Subcutaneous abdominal adipose tissue (tissue), 5 donors: ENCODE data around the gene ARMS2.

Experiments
- H3K27ac ChIP-seq: one replicate; pipeline ENCODE4 v1.7.0; 2013; ENCODE audit warnings: low read depth, mild to moderate bottlenecking, inconsistent platforms, low read length, moderate library complexity
- H3K27me3 ChIP-seq, 5 donors: one replicate each; pipeline ENCODE4 v1.7.0; 2013; ENCODE audit warnings: low read length in 5 of 5, inconsistent platforms in 1 of 5; ENCODE audit not compliant: control insufficient read depth in 5 of 5, insufficient read depth in 4 of 5
- H3K36me3 ChIP-seq, 5 donors: one replicate each; pipeline ENCODE4 v1.7.0; 2013; ENCODE audit warnings: low read length in 5 of 5; ENCODE audit not compliant: control insufficient read depth in 5 of 5, insufficient read depth in 5 of 5
- H3K4me1 ChIP-seq, 5 donors: one replicate each; pipeline ENCODE4 v1.7.0; 2013; ENCODE audit warnings: low read length in 5 of 5, mild to moderate bottlenecking in 3 of 5, moderate library complexity in 1 of 5; ENCODE audit not compliant: control insufficient read depth in 5 of 5, insufficient read depth in 5 of 5
- H3K4me3 ChIP-seq, 5 donors: one replicate each; pipeline ENCODE4 v1.7.0; 2013; ENCODE audit warnings: low read length in 5 of 5, low read depth in 1 of 5
- H3K9ac ChIP-seq, 5 donors: one replicate each; pipeline ENCODE4 v1.7.0; 2013; ENCODE audit warnings: low read length in 5 of 5, mild to moderate bottlenecking in 4 of 5, moderate library complexity in 3 of 5
- H3K9me3 ChIP-seq, 5 donors: one replicate each; pipeline ENCODE4 v1.7.0; 2013; ENCODE audit warnings: low read length in 5 of 5; ENCODE audit not compliant: control insufficient read depth in 5 of 5
- donor health status: healthy.
- donor health status: healthy.
- donor health status: healthy.
- donor health status: healthy.
- donor health status: healthy.

ARMS2 gene

DNA sequence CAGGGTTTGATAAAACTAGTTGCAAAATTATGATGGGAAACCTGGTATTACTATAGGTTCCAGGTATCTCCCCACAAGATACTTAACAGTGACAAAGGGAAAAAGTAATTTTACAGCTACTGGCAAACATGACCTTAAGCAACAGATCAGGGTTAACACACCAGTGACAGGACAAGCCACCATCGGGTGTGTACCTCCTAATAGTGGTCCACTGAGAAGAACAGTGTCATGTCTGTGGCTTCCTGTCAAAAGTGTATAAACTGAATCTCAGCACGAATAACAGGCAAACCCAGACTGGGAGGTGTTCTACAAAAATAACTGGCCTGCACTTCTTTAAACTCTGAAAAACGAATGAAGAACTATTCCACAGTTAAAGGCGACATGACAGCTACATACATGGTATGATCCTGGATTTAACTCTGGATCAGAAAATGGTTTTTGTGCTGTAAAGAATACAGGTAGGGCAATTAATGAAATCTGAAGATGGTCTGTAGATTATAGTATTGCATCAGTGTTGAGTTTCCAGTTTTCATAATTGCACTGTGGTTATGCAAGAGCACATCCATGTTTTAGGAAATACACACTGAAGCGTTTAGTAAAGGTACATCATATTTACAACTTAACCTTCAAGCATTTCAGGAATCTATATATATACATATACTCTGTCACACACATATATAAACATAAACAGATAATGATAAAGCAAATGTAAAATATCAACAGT, 32.0 kb upstream of the ARMS2 start:
- Histone ChIP-seq H3K36me3 (peaks cover 4 to 21% (median 11%) of the 10 kb centered on the region in 5 donors), H3K27ac (no peak overlapping the region), H3K9ac (no peak overlapping the region), H3K4me1 (peaks cover 0 to 18% (median 4%) of the 10 kb centered on the region in 5 donors), H3K4me3 (no peak overlapping the region), H3K9me3 (no peaks in the 10 kb centered on the region), H3K27me3 (no peaks in the 10 kb centered on the region)

DNA sequence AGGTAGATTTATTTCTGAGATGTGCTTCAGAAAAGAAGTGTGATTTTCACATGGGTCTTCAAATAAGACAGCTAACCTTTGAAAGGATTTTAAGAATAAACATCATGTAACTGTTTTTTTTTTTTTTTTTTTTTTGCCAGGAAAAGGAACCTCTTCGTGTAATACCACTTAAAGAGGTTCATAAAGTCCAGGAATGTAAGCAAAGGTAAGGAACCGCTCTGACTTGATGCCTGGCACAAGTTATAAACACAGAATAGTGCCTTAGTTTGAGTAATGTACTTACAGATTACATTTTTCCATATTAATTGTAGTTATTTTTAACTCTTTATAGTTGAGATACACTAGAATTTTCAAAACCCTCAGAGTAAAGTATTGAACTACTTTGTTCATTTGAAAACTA, 30.4 kb upstream of the ARMS2 start:
- no peak overlapping the region for H3K9ac ChIP-seq
- H3K9me3 ChIP-seq: no peaks in the 10 kb centered on the region
- H3K36me3 ChIP-seq: peaks cover 4 to 21% (median 14%) of the 10 kb centered on the region in 5 donors
- no peaks in the 10 kb centered on the region for H3K27me3 ChIP-seq
- peaks cover 0 to 16% (median 4%) of the 10 kb centered on the region in 5 donors for H3K4me1 ChIP-seq
- H3K4me3 ChIP-seq: no peak overlapping the region
- no peak overlapping the region for H3K27ac ChIP-seq

DNA sequence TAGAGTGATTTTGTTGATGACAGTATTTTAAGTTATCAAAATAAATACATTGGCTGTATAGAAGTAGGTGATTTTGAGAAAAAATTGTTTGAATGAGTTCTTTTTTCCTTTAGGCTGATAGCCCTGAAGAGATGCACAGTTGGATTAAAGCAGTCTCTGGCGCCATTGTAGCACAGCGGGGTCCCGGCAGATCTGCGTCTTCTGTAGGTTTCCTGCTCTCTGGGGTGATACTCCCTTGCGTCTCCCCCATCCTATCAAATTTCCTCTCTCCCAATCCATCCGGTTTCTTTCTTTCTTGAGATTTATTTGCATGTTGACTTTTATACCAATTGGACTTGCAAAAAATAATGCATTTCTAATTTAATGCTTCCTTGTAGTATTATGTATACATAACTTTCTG, 27.6 kb upstream of the ARMS2 start:
- Histone ChIP-seq H3K27ac (no peak overlapping the region), H3K27me3 (no peaks in the 10 kb centered on the region), H3K36me3 (peaks cover 9 to 30% (median 20%) of the 10 kb centered on the region in 5 donors), H3K4me3 (no peak overlapping the region), H3K9ac (no peak overlapping the region), H3K4me1 (no peaks in the 10 kb centered on the region), H3K9me3 (no peaks in the 10 kb centered on the region)

DNA sequence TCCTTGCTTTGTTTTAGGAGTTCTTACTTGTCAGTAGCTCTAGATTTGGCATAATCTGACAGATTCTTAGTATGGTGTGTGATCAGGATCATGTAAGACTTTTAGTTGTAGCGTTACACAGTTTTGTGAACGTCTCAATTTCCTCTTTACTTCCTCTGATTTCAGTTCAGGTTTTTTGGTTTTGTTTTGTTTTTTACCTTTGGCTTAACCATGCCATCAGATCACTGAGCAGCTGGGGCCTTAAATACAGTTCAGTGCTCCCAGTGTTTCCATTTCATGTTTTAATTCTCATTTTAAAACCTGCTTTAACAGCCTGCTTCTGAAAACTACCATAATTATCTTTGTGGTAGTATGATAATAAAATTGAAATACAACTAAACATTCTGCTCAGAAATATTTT, 27.2 kb upstream of the ARMS2 start:
- H3K36me3 ChIP-seq: peaks cover 9 to 30% (median 19%) of the 10 kb centered on the region in 5 donors
- no peaks in the 10 kb centered on the region for H3K27me3 ChIP-seq
- no peaks in the 10 kb centered on the region for H3K9me3 ChIP-seq
- no peak overlapping the region for H3K9ac ChIP-seq
- no peaks in the 10 kb centered on the region for H3K4me1 ChIP-seq
- no peak overlapping the region for H3K27ac ChIP-seq
- no peak overlapping the region for H3K4me3 ChIP-seq

DNA sequence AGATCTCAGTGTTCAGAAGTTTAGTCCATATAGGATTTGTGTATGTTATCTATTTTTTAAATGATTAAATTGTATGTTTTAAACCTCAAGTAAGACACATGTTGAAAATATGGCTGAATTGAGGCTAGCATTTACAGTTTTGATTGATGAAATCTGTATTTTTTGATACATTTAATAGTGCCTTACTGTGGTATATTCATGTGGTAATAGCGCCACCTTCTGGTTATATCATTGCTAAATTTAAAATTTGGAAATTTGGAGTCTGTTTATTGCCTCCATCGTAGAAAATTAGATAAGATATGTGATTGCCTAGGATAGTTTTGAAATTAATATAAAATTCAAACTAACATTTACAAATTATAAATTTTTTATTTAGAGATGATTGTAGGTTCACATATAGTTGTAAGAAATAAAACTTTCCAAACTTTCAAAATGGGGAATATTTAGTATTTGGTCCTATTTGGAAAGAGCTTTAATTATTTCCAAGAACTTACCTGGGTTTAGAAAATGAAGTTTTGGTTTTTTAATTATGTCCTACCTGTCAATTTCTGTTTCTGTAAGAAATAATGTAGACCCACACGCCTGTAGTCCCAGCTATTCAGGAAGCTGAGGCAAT, 19.1 kb upstream of the ARMS2 start:
- no peak overlapping the region for H3K9ac ChIP-seq
- H3K9me3 ChIP-seq: peaks cover 0 to 3% (median 0%) of the 10 kb centered on the region in 5 donors
- peaks cover 0 to 3% (median 0%) of the 10 kb centered on the region in 5 donors for H3K4me1 ChIP-seq
- peaks cover 0 to 13% (median 6%) of the 10 kb centered on the region in 5 donors for H3K36me3 ChIP-seq
- no peak overlapping the region for H3K27ac ChIP-seq
- H3K4me3 ChIP-seq: no peak overlapping the region
- H3K27me3 ChIP-seq: no peaks in the 10 kb centered on the region

DNA sequence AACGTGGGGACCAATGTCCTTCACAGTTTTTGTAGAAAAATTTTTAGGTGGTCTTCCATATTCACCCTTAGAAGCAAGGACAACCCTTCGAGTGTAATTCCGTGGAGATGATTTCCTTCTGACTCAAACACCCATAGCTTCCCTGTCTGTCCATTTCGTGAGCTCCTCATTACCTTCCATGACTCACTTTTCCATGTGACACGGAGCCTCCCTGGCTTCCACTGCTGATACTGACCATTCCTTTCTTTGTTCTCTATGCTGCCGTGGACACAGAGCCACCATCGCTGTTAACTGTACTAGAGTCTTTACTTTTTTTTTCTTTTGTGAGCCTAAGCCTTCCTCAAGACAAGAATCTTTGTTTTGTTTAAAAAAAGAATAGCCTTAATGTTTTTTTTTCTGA, 12.5 kb upstream of the ARMS2 start:
- Histone ChIP-seq H3K27me3 (no peaks in the 10 kb centered on the region), H3K36me3 (no peaks in the 10 kb centered on the region), H3K27ac (no peak overlapping the region), H3K4me1 (peaks cover 0 to 13% (median 3%) of the 10 kb centered on the region in 5 donors), H3K4me3 (no peak overlapping the region), H3K9ac (no peak overlapping the region), H3K9me3 (peaks cover 0 to 3% (median 0%) of the 10 kb centered on the region in 5 donors)

DNA sequence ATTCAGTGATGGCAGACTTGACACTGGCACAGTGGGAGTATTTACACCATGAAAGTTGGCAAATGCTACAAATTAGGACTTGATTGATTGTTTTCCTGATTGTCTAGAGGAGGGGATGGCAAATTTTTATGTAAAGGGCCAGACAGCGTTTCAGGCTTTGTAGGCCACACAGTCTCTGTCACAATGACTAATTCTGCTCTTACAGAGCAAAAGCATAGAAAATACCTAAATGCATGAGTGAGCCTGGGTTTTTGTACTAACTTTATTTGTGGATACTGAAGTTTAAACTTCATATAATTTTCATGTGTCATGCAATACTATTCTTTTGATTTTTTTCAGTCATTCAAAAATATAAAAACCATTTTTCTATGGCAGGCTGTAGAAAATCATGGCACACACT, 9.0 kb upstream of the ARMS2 start:
- H3K27ac ChIP-seq: no peak overlapping the region
- peaks cover 0 to 14% (median 13%) of the 10 kb centered on the region in 5 donors for H3K4me1 ChIP-seq
- no peak overlapping the region for H3K4me3 ChIP-seq
- no peaks in the 10 kb centered on the region for H3K27me3 ChIP-seq
- H3K9ac ChIP-seq: no peak overlapping the region
- no peaks in the 10 kb centered on the region for H3K9me3 ChIP-seq
- no peaks in the 10 kb centered on the region for H3K36me3 ChIP-seq

DNA sequence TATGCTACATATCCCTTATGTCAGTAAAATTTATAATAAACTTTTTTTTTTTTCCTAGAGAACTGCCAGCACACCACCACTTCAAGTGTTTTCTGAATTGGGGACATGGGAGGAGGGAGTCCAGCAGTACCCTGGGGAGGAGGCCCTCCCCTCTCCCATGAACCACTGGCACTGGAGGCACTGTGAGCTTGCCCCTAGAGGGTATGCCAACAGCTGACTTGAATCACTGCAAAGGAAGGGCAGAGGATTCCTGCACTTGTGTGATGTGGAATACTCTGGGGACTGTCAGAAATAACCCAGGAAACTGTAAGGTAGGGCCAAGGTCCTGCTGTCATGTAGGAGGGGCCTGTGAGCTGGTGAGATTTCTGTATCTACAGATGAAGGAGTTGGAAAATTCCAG, 8.5 kb upstream of the ARMS2 start:
- Histone ChIP-seq H3K9ac (no peak overlapping the region), H3K27ac (no peak overlapping the region), H3K4me1 (peaks cover 0 to 15% (median 10%) of the 10 kb centered on the region in 5 donors), H3K4me3 (no peak overlapping the region), H3K27me3 (no peaks in the 10 kb centered on the region), H3K36me3 (no peaks in the 10 kb centered on the region), H3K9me3 (no peaks in the 10 kb centered on the region)

DNA sequence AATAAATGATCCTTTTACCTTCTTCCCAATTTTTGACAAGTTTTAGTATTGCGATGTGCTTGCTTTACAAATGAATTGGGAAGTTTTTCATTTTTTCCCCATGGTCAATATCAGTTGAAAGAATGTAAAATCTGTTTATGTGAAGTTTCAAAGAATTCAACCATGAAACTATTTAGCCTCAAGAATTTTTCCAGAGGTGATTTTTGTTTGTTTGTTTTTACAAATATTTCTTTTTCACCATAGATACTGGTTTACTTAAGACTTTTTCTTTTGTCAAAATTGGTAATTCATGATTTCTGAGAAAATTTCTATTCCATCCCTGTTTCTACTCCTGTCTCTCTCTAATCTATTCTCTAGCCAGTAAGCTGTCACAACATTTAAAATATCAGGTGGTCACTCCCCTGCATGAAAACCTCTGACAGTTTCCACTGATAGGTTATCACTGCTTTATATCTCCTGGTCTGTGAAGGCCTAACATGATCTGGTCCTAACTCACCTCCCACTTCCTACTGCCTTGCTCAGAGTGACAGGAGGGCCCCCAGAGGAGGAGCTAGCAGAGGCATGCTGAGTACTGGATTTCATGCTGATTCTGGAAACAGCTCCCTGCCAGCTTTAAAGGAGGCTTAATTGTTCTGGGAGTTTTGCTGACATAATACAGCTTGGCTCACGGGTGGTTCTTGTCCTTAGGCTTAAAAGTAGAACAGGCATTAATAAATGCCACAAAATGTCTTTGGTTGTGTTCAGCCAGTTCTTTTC, 7.6 kb upstream of the ARMS2 start:
- peaks cover 0 to 18% (median 15%) of the 10 kb centered on the region in 5 donors for H3K4me1 ChIP-seq
- no peak overlapping the region for H3K4me3 ChIP-seq
- H3K27ac ChIP-seq: no peak overlapping the region
- H3K27me3 ChIP-seq: no peaks in the 10 kb centered on the region
- H3K9ac ChIP-seq: no peak overlapping the region
- H3K36me3 ChIP-seq: no peaks in the 10 kb centered on the region
- H3K9me3 ChIP-seq: no peaks in the 10 kb centered on the region

DNA sequence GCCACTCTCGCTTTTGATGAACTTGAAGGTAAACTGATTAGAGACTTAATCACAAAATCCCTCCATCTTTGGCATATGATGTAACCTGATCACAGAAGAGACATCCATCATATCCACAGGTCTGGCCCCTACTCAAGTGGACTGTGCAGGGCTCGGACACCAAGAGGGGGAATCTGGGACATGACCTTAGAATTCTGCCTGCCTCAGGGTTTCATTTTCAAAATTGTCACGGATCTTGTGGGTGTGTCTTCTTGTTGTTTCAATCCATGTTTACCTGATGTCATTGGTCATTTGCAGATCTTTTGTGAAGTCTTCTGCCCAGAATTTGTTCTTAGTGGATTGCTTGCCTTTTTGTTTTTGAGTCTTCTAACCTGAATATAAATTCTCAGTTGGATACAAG, 5.9 kb upstream of the ARMS2 start:
- H3K4me3 ChIP-seq: no peak overlapping the region
- H3K9me3 ChIP-seq: no peaks in the 10 kb centered on the region
- H3K27ac ChIP-seq: no peak overlapping the region
- H3K36me3 ChIP-seq: no peaks in the 10 kb centered on the region
- no peaks in the 10 kb centered on the region for H3K27me3 ChIP-seq
- H3K4me1 ChIP-seq: peaks cover 0 to 18% (median 15%) of the 10 kb centered on the region in 5 donors
- H3K9ac ChIP-seq: no peak overlapping the region
